ENCODE measurements around the gene UBAC2.

- TF ChIP-seq CTCF (IDR thresholded peaks at IDR 0.05 in 8 of 11, conservative IDR thresholded peaks at IDR 0.05 in 3 of 11): no peak
- TF ChIP-seq POLR2AphosphoS5 (IDR thresholded peaks at IDR 0.05): no peak
- no peak for TF ChIP-seq POLR2A (IDR thresholded peaks at IDR 0.05)
Observed at GRCh38 chr13:99305158-99305557, 104.5 kb downstream of the UBAC2 start.

Measured in spleen (tissue), 7 donors.